ENCODE results near the gene EHD3.
"Not testable (repeated sequence)": the region's sequence is repeated elsewhere in the genome, so short reads cannot be mapped to it uniquely, and the experiment has no call there.

DNA sequence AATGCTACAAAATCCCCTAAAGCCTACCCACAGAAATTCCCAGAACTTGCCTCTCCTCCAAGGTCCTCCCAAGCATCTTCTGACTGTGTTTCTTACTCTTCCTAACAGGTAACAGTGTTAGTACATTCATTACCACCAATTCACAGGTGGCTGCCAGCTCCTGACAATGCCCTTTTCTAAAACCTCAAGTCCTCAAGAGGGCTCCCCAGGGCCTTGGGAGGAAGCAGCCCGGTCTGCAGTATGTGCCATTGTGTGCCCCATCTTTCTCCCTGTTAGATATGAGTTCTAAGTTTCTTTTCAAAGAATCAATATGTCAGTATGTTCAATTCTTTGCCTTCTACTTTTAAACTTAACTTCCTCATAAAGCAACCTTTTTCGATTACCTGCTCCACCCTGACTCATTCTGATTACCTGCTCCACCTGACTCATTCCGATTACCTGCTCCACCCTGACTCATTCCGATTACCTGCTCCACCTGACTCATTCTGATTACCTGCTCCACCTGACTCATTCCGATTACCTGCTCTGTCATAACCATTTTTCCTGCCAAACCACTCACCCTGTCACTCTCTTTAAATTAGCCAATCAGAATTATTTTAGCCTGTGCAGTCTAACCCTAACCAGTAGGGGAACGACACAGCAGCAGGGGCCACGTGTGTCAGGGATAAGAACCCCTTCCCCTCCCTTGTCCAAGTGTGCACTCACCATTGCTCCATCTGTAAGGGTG lies 49.4 kb downstream of the EHD3 start:
- TF ChIP-seq, protein P1, sequence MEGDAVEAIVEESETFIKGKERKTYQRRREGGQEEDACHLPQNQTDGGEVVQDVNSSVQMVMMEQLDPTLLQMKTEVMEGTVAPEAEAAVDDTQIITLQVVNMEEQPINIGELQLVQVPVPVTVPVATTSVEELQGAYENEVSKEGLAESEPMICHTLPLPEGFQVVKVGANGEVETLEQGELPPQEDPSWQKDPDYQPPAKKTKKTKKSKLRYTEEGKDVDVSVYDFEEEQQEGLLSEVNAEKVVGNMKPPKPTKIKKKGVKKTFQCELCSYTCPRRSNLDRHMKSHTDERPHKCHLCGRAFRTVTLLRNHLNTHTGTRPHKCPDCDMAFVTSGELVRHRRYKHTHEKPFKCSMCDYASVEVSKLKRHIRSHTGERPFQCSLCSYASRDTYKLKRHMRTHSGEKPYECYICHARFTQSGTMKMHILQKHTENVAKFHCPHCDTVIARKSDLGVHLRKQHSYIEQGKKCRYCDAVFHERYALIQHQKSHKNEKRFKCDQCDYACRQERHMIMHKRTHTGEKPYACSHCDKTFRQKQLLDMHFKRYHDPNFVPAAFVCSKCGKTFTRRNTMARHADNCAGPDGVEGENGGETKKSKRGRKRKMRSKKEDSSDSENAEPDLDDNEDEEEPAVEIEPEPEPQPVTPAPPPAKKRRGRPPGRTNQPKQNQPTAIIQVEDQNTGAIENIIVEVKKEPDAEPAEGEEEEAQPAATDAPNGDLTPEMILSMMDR (conservative IDR thresholded peaks at IDR 0.05; ENCODE audit: low read length), result peak; percentile 35
- not testable (repeated sequence) for TF ChIP-seq EZH2phosphoT487 (IDR thresholded peaks at IDR 0.05; ENCODE audit: borderline replicate concordance)

Data from Loucy (cell line).